Parathyroid adenoma (tissue), 2 donors: ENCODE results near the gene B9D2.
A peak's percentile ranks its signal among the peaks of the same experiment; 100 is the strongest.

Experiments
- H2AFZ ChIP-seq: fragments of 300-600 bp; sonication (generic); one replicate; pipeline ENCODE4 v1.7.0; 2017; ENCODE audit warnings: antibody characterized with exemption, mild to moderate bottlenecking
- H3K27ac ChIP-seq: fragments of 300-600 bp; sonication (generic); one replicate; pipeline ENCODE4 v1.7.0; 2017
- H3K27me3 ChIP-seq: fragments of 300-600 bp; sonication (generic); one replicate; pipeline ENCODE4 v1.7.0; 2017; ENCODE audit warnings: low read length; ENCODE audit not compliant: control insufficient read depth, insufficient read depth
- H3K36me3 ChIP-seq: fragments of 300-600 bp; sonication (generic); one replicate; pipeline ENCODE4 v1.7.0; 2017; ENCODE audit warnings: low read length; ENCODE audit not compliant: control insufficient read depth, insufficient read depth
- H3K4me1 ChIP-seq: fragments of 300-600 bp; sonication (generic); one replicate; pipeline ENCODE4 v1.7.0; 2017; ENCODE audit warnings: control low read depth
- H3K4me2 ChIP-seq: fragments of 300-600 bp; sonication (generic); one replicate; pipeline ENCODE4 v1.7.0; 2017; ENCODE audit warnings: low read length
- H3K4me3 ChIP-seq: fragments of 300-600 bp; sonication (generic); one replicate; pipeline ENCODE4 v1.7.0; 2017; ENCODE audit warnings: low read depth, low read length
- H3K79me2 ChIP-seq: fragments of 300-600 bp; sonication (generic); one replicate; pipeline ENCODE4 v1.7.0; 2017; ENCODE audit warnings: control low read depth
- H3K9ac ChIP-seq: fragments of 300-600 bp; sonication (generic); one replicate; pipeline ENCODE4 v1.7.0; 2017; ENCODE audit warnings: mild to moderate bottlenecking
- H3K9me3 ChIP-seq: fragments of 300-600 bp; sonication (generic); one replicate; pipeline ENCODE4 v1.7.0; 2017; ENCODE audit warnings: low read length; ENCODE audit not compliant: control insufficient read depth
- CTCF ChIP-seq: fragments of 300-600 bp; sonication (generic); IDR thresholded peaks from one replicate; pipeline ENCODE4 v1.7.0; 2017; ENCODE audit warnings: antibody characterized with exemption, mild to moderate bottlenecking
- donor health status: primary hyperparathyroidism.

The B9D2 gene

GRCh38 chr19:41327576-41328156 lies 36.3 kb downstream of the B9D2 start:
- no peaks in the 10 kb centered on the region for H3K79me2 ChIP-seq
- peak overlapping the region; percentile 85 for H3K4me2 ChIP-seq
- no peaks in the 10 kb centered on the region for H3K9me3 ChIP-seq
- H3K27me3 ChIP-seq = no peaks in the 10 kb centered on the region
- H3K27ac ChIP-seq = peak overlapping the region; percentile 37
- H3K4me1 ChIP-seq = peaks cover 22% of the 10 kb centered on the region
- no peaks in the 10 kb centered on the region for H3K36me3 ChIP-seq
- peak overlapping the region; percentile 46 for H3K4me3 ChIP-seq
- TF ChIP-seq CTCF = no peak
- peak overlapping the region; percentile 93 for H2AFZ ChIP-seq
- H3K9ac ChIP-seq = peak overlapping the region; percentile 40

- Histone ChIP-seq H3K9ac (peak overlapping the region; percentile 40), H2AFZ (peak overlapping the region; percentile 93), H3K36me3 (no peaks in the 10 kb centered on the region), H3K27ac (peak overlapping the region; percentile 37), H3K4me1 (peaks cover 22% of the 10 kb centered on the region), H3K4me2 (peak overlapping the region; percentile 85), H3K9me3 (no peaks in the 10 kb centered on the region), H3K4me3 (peak overlapping the region; percentile 46), H3K27me3 (no peaks in the 10 kb centered on the region), H3K79me2 (no peaks in the 10 kb centered on the region)
- no peak for TF ChIP-seq CTCF
Observed at GRCh38 chr19:41327076-41327575, 36.8 kb downstream of the B9D2 start.

GRCh38 chr19:41325947-41326706 lies 37.8 kb downstream of the B9D2 start:
- peak overlapping the region; percentile 75 for H2AFZ ChIP-seq
- H3K4me3 ChIP-seq = no peak overlapping the region
- TF ChIP-seq CTCF = no peak
- H3K9me3 ChIP-seq = no peaks in the 10 kb centered on the region
- peak overlapping the region; percentile 8 for H3K4me2 ChIP-seq
- peak overlapping the region; percentile 59 for H3K27ac ChIP-seq
- H3K79me2 ChIP-seq = no peaks in the 10 kb centered on the region
- no peak overlapping the region for H3K9ac ChIP-seq
- no peaks in the 10 kb centered on the region for H3K27me3 ChIP-seq
- H3K36me3 ChIP-seq = no peaks in the 10 kb centered on the region
- H3K4me1 ChIP-seq = peaks cover 22% of the 10 kb centered on the region

DNA sequence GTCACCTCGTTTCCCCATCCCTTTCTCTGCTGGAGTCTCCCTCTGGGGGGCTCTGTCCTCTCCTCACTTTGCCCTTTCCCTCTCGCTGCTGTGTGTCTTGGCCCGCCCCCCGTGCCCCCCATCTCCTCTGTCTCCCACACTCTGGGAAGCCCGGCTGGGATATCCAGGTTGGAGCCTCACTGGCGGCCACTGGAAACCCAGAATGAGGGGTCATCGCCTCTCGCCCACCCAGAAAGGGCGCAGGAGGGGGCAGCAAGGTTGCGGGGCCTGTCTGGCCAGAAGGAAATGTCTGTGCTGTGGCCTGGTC lies 38.4 kb downstream of the B9D2 start:
- H3K27ac ChIP-seq = peak overlapping the region; percentile 59
- H3K27me3 ChIP-seq = no peaks in the 10 kb centered on the region
- TF ChIP-seq CTCF = no peak
- peak overlapping the region; percentile 75 for H2AFZ ChIP-seq
- no peaks in the 10 kb centered on the region for H3K79me2 ChIP-seq
- no peaks in the 10 kb centered on the region for H3K9me3 ChIP-seq
- H3K4me2 ChIP-seq = peak overlapping the region; percentile 8
- peaks cover 22% of the 10 kb centered on the region for H3K4me1 ChIP-seq
- no peak overlapping the region for H3K9ac ChIP-seq
- H3K36me3 ChIP-seq = no peaks in the 10 kb centered on the region
- no peak overlapping the region for H3K4me3 ChIP-seq
